ENCODE data around the gene HOMER3.
A peak's percentile ranks its signal among the peaks of the same experiment; 100 is the strongest.

Gene HOMER3

GRCh38 chr19:18894254-18895037 lies 46.6 kb downstream of the HOMER3 start:
- no peak overlapping the region for H3K9ac ChIP-seq (ENCODE audit: low read length)
- peaks cover 25% of the 10 kb centered on the region for H3K27me3 ChIP-seq (ENCODE audit: control insufficient read depth, insufficient read depth, low read length)
- peaks cover 3% of the 10 kb centered on the region for H3K4me1 ChIP-seq (ENCODE audit: control insufficient read depth, insufficient read depth, low read length)
- peak overlapping the region; percentile 44 for H3K4me3 ChIP-seq (ENCODE audit: low read length)
- peak overlapping the region; percentile 55 for H3K27ac ChIP-seq (ENCODE audit: low read depth, low read length)
- peaks cover 5% of the 10 kb centered on the region for H3K36me3 ChIP-seq (ENCODE audit: control insufficient read depth, insufficient read depth, low read length)

DNA sequence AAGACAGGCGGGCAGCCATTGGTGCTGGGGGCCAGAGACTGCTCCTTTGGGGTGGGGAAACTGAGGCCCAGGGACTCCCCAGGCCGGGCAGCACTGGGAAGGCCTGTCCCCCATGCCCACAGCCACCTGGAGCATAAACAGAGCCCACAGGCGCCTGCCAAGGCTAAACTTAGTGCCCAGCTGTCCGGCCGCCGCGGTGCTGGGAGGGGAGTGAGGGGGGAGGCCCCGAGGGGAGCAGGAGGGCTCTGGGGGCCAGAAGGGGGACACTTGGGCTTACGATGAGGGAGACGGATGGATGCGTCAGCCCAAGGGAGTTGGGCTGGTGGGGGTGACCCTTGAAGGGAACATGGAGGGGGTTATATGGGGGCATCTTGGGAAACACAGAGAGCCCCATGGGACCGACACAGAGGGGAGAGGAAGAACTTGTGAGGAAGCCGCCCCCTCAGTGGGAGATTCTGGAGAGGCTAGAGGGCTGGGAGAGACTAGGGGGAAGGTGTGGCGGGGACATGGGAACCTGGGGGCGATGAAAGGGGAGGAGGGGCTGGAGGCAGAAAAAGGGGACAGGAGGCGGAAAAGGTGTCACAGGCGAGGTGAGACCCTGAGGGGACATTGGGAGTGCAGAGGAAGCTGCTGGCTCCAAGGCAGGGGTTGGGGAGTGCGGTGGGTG lies 47.3 kb downstream of the HOMER3 start:
- Histone ChIP-seq H3K27ac (ENCODE audit: low read depth, low read length) (peak overlapping the region; percentile 7), H3K9ac (ENCODE audit: low read length) (no peak overlapping the region), H3K27me3 (ENCODE audit: control insufficient read depth, insufficient read depth, low read length) (peaks cover 25% of the 10 kb centered on the region), H3K36me3 (ENCODE audit: control insufficient read depth, insufficient read depth, low read length) (no peaks in the 10 kb centered on the region), H3K4me1 (ENCODE audit: control insufficient read depth, insufficient read depth, low read length) (peaks cover 3% of the 10 kb centered on the region), H3K4me3 (ENCODE audit: low read length) (no peak overlapping the region)

GRCh38 chr19:18889949-18890745 lies 50.9 kb downstream of the HOMER3 start:
- H3K4me1 ChIP-seq (ENCODE audit: control insufficient read depth, insufficient read depth, low read length), result peaks cover 2% of the 10 kb centered on the region
- no peak overlapping the region for H3K4me3 ChIP-seq (ENCODE audit: low read length)
- H3K27ac ChIP-seq (ENCODE audit: low read depth, low read length), result no peak overlapping the region
- no peaks in the 10 kb centered on the region for H3K36me3 ChIP-seq (ENCODE audit: control insufficient read depth, insufficient read depth, low read length)
- H3K9ac ChIP-seq (ENCODE audit: low read length), result no peak overlapping the region
- peaks cover 18% of the 10 kb centered on the region for H3K27me3 ChIP-seq (ENCODE audit: control insufficient read depth, insufficient read depth, low read length)

- H3K4me3 ChIP-seq (ENCODE audit: low read length), result no peak overlapping the region
- H3K9ac ChIP-seq (ENCODE audit: low read length), result no peak overlapping the region
- H3K36me3 ChIP-seq (ENCODE audit: control insufficient read depth, insufficient read depth, low read length), result no peaks in the 10 kb centered on the region
- no peaks in the 10 kb centered on the region for H3K27me3 ChIP-seq (ENCODE audit: control insufficient read depth, insufficient read depth, low read length)
- H3K4me1 ChIP-seq (ENCODE audit: control insufficient read depth, insufficient read depth, low read length), result no peaks in the 10 kb centered on the region
- H3K27ac ChIP-seq (ENCODE audit: low read depth, low read length), result no peak overlapping the region
Measured at GRCh38 chr19:18886972-18887371, 54.0 kb downstream of the HOMER3 start.

DNA sequence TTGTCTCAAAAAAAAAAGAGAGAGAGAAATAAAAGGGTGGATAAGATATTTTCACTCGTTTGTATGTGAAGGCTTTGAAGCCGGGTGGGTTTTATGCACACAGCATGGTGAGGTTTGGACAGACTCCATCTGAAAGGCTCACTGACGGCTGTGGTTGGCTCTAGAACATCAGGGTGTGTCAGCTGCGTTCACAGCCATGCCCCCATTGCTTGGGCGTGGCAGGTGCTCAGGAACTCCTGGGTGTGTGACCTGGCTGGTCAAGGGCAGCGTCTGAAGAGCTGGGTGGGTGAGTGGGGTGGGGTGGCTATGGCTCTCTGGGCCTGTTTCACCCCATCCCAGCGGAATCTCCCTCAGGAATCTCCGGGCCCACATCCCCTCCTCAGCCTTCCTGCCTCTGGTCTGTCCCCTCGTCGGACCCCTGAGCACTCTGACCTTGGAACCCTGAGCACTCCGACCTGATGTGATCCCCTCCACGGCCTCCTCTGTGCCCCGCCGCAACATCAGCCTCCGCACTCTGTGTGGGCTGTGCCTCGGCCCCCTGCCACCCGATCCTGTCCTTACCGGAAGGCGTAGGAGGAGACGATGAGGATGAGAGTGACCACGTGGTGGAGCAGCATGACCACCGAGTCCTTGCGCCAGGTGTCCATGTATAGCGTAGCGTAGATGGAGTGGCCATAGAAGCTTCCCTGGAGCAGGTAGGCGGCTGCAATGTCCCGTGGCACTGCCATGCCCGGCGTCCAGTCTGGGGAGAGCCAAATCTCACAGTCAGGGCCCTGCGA lies 57.3 kb downstream of the HOMER3 start:
- H3K27me3 ChIP-seq (ENCODE audit: control insufficient read depth, insufficient read depth, low read length), result no peaks in the 10 kb centered on the region
- no peak overlapping the region for H3K27ac ChIP-seq (ENCODE audit: low read depth, low read length)
- H3K4me1 ChIP-seq (ENCODE audit: control insufficient read depth, insufficient read depth, low read length), result no peaks in the 10 kb centered on the region

DNA sequence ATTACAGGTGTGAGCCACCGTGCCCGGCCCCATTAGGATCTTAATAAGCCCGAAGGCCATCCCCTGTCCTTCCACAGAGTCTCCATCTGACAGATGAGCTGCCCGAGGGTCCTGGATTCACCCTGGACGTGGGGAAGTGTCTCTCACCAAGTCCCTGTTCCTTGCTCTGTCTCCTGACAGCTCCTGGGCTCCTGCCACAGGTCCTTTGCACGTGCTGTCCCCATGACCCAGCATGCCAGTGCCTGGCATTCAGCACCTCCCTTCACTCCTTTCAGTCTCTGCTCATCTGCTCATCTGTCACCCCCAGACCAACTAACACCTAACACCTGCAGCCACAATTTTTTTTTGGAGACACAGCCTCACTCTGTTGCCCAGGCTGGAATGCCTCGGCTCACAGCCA lies 59.5 kb downstream of the HOMER3 start:
- no peak overlapping the region for H3K9ac ChIP-seq (ENCODE audit: low read length)
- H3K27ac ChIP-seq (ENCODE audit: low read depth, low read length), result no peak overlapping the region

More for the DNA sequence above, 57.3 kb downstream of the HOMER3 start:
- no peak overlapping the region for H3K9ac ChIP-seq (ENCODE audit: low read length)
- H3K4me3 ChIP-seq (ENCODE audit: low read length), result no peak overlapping the region
- H3K36me3 ChIP-seq (ENCODE audit: control insufficient read depth, insufficient read depth, low read length), result no peaks in the 10 kb centered on the region

GRCh38 chr19:18879579-18880373 lies 61.2 kb downstream of the HOMER3 start:
- Histone ChIP-seq H3K27me3 (ENCODE audit: control insufficient read depth, insufficient read depth, low read length) (no peaks in the 10 kb centered on the region), H3K27ac (ENCODE audit: low read depth, low read length) (no peak overlapping the region), H3K4me3 (ENCODE audit: low read length) (no peak overlapping the region), H3K4me1 (ENCODE audit: control insufficient read depth, insufficient read depth, low read length) (no peaks in the 10 kb centered on the region), H3K9ac (ENCODE audit: low read length) (no peak overlapping the region), H3K36me3 (ENCODE audit: control insufficient read depth, insufficient read depth, low read length) (no peaks in the 10 kb centered on the region)

More for the DNA sequence above, 59.5 kb downstream of the HOMER3 start:
- Histone ChIP-seq H3K27me3 (ENCODE audit: control insufficient read depth, insufficient read depth, low read length) (no peaks in the 10 kb centered on the region), H3K4me1 (ENCODE audit: control insufficient read depth, insufficient read depth, low read length) (no peaks in the 10 kb centered on the region), H3K4me3 (ENCODE audit: low read length) (no peak overlapping the region), H3K36me3 (ENCODE audit: control insufficient read depth, insufficient read depth, low read length) (no peaks in the 10 kb centered on the region)
